ENCODE measurements around the gene STXBP3.
A peak's percentile ranks its signal among the peaks of the same experiment; 100 is the strongest.
"Not testable (repeated sequence)": the region's sequence is repeated elsewhere in the genome, so short reads cannot be mapped to it uniquely, and the experiment has no call there.

Gene STXBP3

GRCh38 chr1:108728327-108728923 is 18.0 kb upstream of the STXBP3 start:
- no peak for DNase-seq (ENCODE audit: low read depth in 2 of 2)

GRCh38 chr1:108729481-108729880 is 17.0 kb upstream of the STXBP3 start:
- DNase-seq (ENCODE audit: low read depth in 2 of 2), result no peak

GRCh38 chr1:108732398-108732797 is 14.1 kb upstream of the STXBP3 start:
- no peak for DNase-seq (ENCODE audit: low read depth in 2 of 2)

GRCh38 chr1:108734171-108734865 is 12.2 kb upstream of the STXBP3 start:
- no peak for DNase-seq (ENCODE audit: low read depth in 2 of 2)

GRCh38 chr1:108742253-108742652 is 4.2 kb upstream of the STXBP3 start:
- DNase-seq (ENCODE audit: low read depth in 2 of 2), result no peak

GRCh38 chr1:108745980-108746381 is 493 bp upstream of the STXBP3 start:
- DNase-seq (ENCODE audit: low read depth in 2 of 2), result no peak

GRCh38 chr1:108747171-108747850 is 837 bp downstream of the STXBP3 start:
- DNase-seq (ENCODE audit: low read depth in 2 of 2), result peak; percentile 31 to 36

- DNase-seq (ENCODE audit: low read depth in 2 of 2), result no peak
Measured at GRCh38 chr1:108747898-108748297, 1.4 kb downstream of the STXBP3 start.

- no peak for DNase-seq (ENCODE audit: low read depth in 2 of 2)
Measured at GRCh38 chr1:108749081-108749480, 2.6 kb downstream of the STXBP3 start.

- no peak for DNase-seq (ENCODE audit: low read depth in 2 of 2)
Measured at GRCh38 chr1:108750476-108751181, 4.2 kb downstream of the STXBP3 start.

- no peak for DNase-seq (ENCODE audit: low read depth in 2 of 2)
Measured at GRCh38 chr1:108753363-108753762, 6.9 kb downstream of the STXBP3 start.

- DNase-seq (ENCODE audit: low read depth in 2 of 2), result no peak
Measured at GRCh38 chr1:108758796-108759195, 12.3 kb downstream of the STXBP3 start.

GRCh38 chr1:108767115-108767514 is 20.6 kb downstream of the STXBP3 start:
- no peak for DNase-seq (ENCODE audit: low read depth in 2 of 2)

- DNase-seq (ENCODE audit: low read depth in 2 of 2), result no peak
Measured at GRCh38 chr1:108767708-108768107, 21.2 kb downstream of the STXBP3 start.

- no peak for DNase-seq (ENCODE audit: low read depth in 2 of 2)
Measured at GRCh38 chr1:108777839-108778238, 31.4 kb downstream of the STXBP3 start.

- no peak for DNase-seq (ENCODE audit: low read depth in 2 of 2)
Measured at GRCh38 chr1:108779455-108779854, 33.0 kb downstream of the STXBP3 start.

- DNase-seq (ENCODE audit: low read depth in 2 of 2), result no peak
Measured at GRCh38 chr1:108780937-108781574, 34.6 kb downstream of the STXBP3 start.

- not testable (repeated sequence) for DNase-seq (ENCODE audit: low read depth in 2 of 2)
Measured at GRCh38 chr1:108781575-108781944, 35.1 kb downstream of the STXBP3 start.

GRCh38 chr1:108785264-108785663 is 38.8 kb downstream of the STXBP3 start:
- DNase-seq (ENCODE audit: low read depth in 2 of 2), result no peak

- DNase-seq (ENCODE audit: low read depth in 2 of 2), result no peak
Measured at GRCh38 chr1:108785880-108786279, 39.4 kb downstream of the STXBP3 start.

- DNase-seq (ENCODE audit: low read depth in 2 of 2), result no peak
Measured at GRCh38 chr1:108791790-108792189, 45.3 kb downstream of the STXBP3 start.

- no peak for DNase-seq (ENCODE audit: low read depth in 2 of 2)
Measured at GRCh38 chr1:108792420-108792819, 45.9 kb downstream of the STXBP3 start.
